Mesodermal cell (in vitro differentiated cells): ENCODE measurements around the gene SDCCAG8.

ENCODE experiments used
- H3K27ac ChIP-seq: 2 replicates; pipeline ENCODE4 v1.7.0; 2013; ENCODE audit warnings: mild to moderate bottlenecking, low read depth, low read length, moderate library complexity; ENCODE audit not compliant: severe bottlenecking
- H3K36me3 ChIP-seq: 2 replicates; pipeline ENCODE4 v1.7.1; 2013; ENCODE audit warnings: mild to moderate bottlenecking, low read length, moderate library complexity; ENCODE audit not compliant: control insufficient read depth, insufficient read depth
- H3K4me1 ChIP-seq: one replicate; pipeline ENCODE4 v1.7.1; 2013; ENCODE audit warnings: mild to moderate bottlenecking, low read length; ENCODE audit not compliant: insufficient read depth, control insufficient read depth, poor library complexity, severe bottlenecking
- H3K4me3 ChIP-seq: 2 replicates; pipeline ENCODE4 v1.7.0; 2013; ENCODE audit warnings: low read length, control low read depth, mild to moderate bottlenecking; ENCODE audit not compliant: insufficient read depth, poor library complexity, severe bottlenecking; ENCODE audit errors: extremely low read depth
- H3K9me3 ChIP-seq: 2 replicates; pipeline ENCODE4 v1.7.1; 2013; ENCODE audit warnings: mild to moderate bottlenecking, low read length, moderate library complexity; ENCODE audit not compliant: control insufficient read depth
- WGBS, 2 experiments: methylation state at CpG; one replicate each; pipeline ENCODE4 v1.1.5; 2013; ENCODE audit warnings: missing lambda C conversion rate in 2 of 2; ENCODE audit not compliant: insufficient coverage in 2 of 2; 5-methylcytosine and 5-hydroxymethylcytosine counted together

The SDCCAG8 gene

DNA sequence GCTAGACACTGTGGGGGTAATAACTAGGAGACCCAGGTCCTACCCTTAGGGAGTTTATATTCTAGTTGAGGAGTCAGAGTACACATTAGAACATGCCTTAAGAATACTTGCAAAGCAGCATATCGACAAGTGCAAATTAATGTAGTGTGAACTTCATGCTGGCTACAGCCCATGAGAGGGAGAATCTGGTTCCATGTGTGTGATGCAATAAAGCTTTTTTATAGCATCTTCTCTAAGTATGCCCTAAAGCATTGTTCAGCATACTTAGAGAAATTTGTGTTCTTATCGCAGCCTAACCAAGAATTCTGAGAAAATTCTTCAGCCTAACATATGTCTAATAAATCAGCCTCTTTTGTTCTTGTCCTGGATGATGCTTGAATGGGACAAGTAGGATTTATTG is 95.5 kb downstream of the SDCCAG8 start:
- no peaks in the 10 kb centered on the region for H3K9me3 ChIP-seq
- H3K4me3 ChIP-seq = no peak overlapping the region
- H3K4me1 ChIP-seq = no peaks in the 10 kb centered on the region
- 100% methylated on average over 1 of the region's 2 CpGs; no CpG with 5 or more reads in 1 of the 2 experiments for WGBS, 2 experiments
- H3K36me3 ChIP-seq = peaks cover 35% of the 10 kb centered on the region
- H3K27ac ChIP-seq = no peak overlapping the region

DNA sequence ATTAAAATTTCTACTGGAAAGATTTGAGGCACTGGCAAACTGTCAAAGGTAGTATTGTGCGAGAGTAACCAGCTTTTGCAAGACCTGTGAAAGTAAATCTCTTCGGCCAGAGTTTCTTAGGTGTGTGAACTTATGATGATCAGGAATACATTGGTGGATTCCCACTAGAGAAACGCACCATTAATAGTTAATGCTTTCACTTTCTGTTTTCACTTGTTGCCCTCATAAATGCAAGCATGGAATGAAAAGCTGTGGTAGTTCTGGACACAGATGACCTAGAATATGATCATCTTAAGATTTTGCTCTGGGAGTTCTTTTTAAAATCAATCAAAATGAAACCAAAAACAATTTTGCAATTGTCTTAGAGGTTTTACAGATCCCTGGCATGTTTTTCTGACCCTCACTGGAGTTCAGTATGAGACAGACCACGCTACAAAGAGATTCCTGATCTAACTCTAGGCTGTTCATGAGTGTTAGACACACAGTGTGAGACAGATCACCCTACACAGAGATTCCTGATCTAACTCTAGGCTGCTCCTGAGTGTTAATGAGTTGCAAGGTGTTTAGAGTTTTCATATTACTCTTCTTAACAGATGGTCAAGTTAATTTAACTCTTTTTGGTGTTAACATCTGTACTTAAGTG is 98.8 kb downstream of the SDCCAG8 start:
- no peaks in the 10 kb centered on the region for H3K9me3 ChIP-seq
- WGBS, 2 experiments = 82 to 92% methylated on average over 3 to 4 of the region's 4 CpGs
- no peak overlapping the region for H3K27ac ChIP-seq
- H3K4me1 ChIP-seq = no peaks in the 10 kb centered on the region
- H3K4me3 ChIP-seq = no peak overlapping the region
- peaks cover 33% of the 10 kb centered on the region for H3K36me3 ChIP-seq

DNA sequence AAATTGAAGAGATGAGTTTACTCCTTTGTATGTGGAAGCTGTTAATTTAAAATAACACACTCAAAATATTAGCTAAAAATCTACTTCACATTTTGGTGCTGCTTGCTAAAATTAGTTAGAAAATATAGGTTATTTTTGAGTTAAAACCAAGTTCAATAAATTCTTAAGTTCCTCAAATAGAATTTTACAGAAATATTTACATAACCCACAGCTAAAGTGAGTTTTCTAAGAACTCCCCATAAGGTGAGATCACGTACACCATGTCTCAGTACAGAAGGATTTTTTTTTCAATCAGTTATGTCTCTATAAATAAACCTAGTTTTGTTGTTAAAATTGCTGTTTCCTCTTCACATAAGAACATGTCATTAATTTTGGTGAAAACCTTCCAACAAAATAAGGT is 108.0 kb downstream of the SDCCAG8 start:
- no peaks in the 10 kb centered on the region for H3K9me3 ChIP-seq

DNA sequence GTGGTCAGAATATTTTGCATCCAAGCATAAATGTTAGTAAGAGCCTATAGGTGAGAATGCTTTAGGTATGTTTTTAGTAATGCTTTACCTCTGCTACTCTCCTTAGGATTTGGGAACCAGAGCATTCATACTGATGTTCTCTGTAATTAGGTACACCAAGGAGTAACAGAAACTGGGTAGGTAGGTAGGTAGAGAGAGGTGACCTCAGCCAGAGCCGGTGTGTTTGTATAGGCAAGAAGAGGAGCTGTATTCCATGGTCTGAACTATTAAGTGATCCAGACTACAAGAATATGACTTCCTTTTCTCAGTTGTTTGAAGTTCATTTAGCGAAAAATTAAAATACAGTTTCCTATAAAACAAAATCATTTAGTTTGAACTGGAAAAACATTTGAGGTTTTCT is 108.5 kb downstream of the SDCCAG8 start:
- Histone ChIP-seq H3K27ac (no peak overlapping the region), H3K4me3 (no peak overlapping the region), H3K4me1 (no peaks in the 10 kb centered on the region), H3K36me3 (peaks cover 8% of the 10 kb centered on the region), H3K9me3 (no peaks in the 10 kb centered on the region)
- WGBS, 2 experiments = no CpG with 5 or more reads among the region's 2 CpGs

More for the DNA sequence above, 108.0 kb downstream of the SDCCAG8 start:
- Histone ChIP-seq H3K4me1 (no peaks in the 10 kb centered on the region), H3K27ac (no peak overlapping the region), H3K4me3 (no peak overlapping the region), H3K36me3 (peaks cover 8% of the 10 kb centered on the region)
- WGBS, 2 experiments = no CpG with 5 or more reads among the region's 1 CpG

DNA sequence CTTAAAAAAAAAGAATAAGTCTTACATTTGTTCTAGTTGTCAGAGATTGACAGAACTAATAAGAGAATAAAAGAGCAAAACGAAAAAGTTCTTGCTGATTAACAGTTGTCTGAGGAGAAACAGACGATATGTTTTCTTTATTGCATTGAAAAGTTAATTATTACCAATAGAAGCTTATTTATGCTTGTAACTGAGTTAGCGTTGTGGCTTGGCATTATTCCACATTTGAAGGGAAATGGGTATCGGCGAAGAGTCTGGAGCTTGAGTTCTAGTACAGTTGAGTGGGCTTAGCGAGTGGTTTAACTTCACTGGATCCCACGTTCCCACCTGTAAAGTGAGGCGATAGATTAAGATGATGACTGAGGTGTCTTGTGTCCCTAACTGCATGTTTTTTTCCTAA is 109.0 kb downstream of the SDCCAG8 start:
- H3K4me3 ChIP-seq = no peak overlapping the region
- H3K36me3 ChIP-seq = peaks cover 8% of the 10 kb centered on the region
- 93 to 98% methylated on average over 4 to 7 of the region's 8 CpGs for WGBS, 2 experiments

DNA sequence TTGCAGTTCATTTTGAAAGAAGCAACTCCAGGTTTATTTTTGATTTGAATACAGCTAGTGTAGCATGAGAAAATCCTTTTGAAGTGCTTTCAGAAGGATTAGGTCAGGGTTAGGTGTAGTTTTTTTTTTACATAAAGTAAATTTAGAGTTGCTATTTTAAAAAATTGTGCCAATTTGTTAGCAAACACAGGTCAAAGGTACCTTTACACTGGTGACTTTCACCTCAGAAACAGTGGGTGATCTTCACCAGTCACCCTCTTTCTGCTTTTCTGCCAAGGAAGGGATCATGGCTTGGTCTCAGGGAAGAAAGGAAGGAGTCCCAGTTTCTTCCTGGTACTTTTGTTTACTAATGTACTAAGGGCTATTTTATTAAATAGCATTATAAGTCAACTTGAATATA is 111.5 kb downstream of the SDCCAG8 start:
- H3K4me1 ChIP-seq = no peaks in the 10 kb centered on the region
- H3K36me3 ChIP-seq = no peaks in the 10 kb centered on the region
- no peaks in the 10 kb centered on the region for H3K9me3 ChIP-seq
- no peak overlapping the region for H3K27ac ChIP-seq
- no peak overlapping the region for H3K4me3 ChIP-seq

More for the DNA sequence above, 109.0 kb downstream of the SDCCAG8 start:
- no peaks in the 10 kb centered on the region for H3K4me1 ChIP-seq
- no peak overlapping the region for H3K27ac ChIP-seq
- H3K9me3 ChIP-seq = no peaks in the 10 kb centered on the region

DNA sequence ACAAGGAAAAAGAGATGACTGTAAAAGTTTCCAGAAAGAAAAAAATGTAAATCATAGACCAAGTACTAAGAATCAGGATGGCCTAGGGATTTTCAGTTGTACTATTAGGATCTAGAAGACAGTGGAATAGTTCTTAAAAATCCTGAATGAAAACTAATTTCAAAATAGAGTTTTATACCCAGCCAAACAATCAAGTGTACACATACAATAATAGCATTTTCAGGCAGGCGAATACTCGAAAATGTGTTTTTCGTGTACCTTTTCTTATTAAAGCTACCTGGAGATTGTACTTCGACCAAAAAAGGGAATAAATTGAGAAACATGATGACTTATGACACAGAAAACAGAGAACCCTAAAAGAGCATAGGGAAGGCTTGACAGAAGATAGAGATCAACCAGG is 118.6 kb downstream of the SDCCAG8 start:
- H3K36me3 ChIP-seq = peaks cover 8% of the 10 kb centered on the region
- WGBS, 2 experiments = 80 to 90% methylated on average over 1 to 3 of the region's 4 CpGs

DNA sequence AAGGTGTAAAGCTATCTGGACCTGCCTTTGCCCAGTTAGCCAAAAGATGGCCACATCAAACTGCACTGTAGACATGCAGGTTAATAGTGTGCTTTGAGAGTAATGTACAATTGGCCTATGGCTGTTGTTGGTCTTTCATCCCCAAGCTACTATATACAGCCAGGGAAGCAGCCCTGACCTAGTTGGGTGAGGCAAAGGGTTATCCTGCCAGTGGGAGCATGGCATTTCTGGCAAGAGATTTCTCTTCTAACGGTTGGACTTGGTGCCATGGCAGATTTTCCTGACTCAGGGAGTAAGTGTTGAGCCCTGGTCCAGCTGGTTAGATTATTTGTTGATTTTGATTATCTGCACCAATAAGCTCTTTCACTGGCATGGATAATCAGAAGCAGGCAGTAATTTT is 119.8 kb downstream of the SDCCAG8 start:
- H3K4me1 ChIP-seq = no peaks in the 10 kb centered on the region
- H3K4me3 ChIP-seq = no peak overlapping the region
- peaks cover 5% of the 10 kb centered on the region for H3K9me3 ChIP-seq
- no peak overlapping the region for H3K27ac ChIP-seq
- WGBS, 2 experiments = 80 to 100% methylated on average over 1 of the region's 1 CpG
- peaks cover 8% of the 10 kb centered on the region for H3K36me3 ChIP-seq

More for the DNA sequence above, 118.6 kb downstream of the SDCCAG8 start:
- Histone ChIP-seq H3K9me3 (peaks cover 5% of the 10 kb centered on the region), H3K4me3 (no peak overlapping the region), H3K4me1 (no peaks in the 10 kb centered on the region), H3K27ac (no peak overlapping the region)

DNA sequence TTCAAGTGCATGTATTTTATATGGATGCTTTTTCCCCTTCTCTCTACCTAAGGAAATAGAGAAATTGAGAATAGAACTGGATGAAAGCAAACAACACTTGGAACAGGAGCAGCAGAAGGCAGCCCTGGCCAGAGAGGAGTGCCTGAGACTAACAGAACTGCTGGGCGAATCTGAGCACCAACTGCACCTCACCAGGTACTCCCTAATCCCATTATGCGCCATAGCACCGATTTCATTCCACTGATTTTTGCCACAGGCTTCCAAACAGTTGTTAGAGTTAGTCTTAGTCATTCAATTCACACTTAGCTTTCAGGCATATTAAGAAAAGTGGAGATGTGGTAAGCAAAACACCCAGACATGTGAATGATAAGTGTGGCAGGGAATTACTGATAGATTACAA is 122.8 kb downstream of the SDCCAG8 start:
- H3K9me3 ChIP-seq = peaks cover 5% of the 10 kb centered on the region
- WGBS, 2 experiments = 67 to 80% methylated on average over 1 of the region's 3 CpGs
- H3K27ac ChIP-seq = no peak overlapping the region
- H3K36me3 ChIP-seq = peaks cover 12% of the 10 kb centered on the region
- H3K4me1 ChIP-seq = no peaks in the 10 kb centered on the region
- H3K4me3 ChIP-seq = no peak overlapping the region

DNA sequence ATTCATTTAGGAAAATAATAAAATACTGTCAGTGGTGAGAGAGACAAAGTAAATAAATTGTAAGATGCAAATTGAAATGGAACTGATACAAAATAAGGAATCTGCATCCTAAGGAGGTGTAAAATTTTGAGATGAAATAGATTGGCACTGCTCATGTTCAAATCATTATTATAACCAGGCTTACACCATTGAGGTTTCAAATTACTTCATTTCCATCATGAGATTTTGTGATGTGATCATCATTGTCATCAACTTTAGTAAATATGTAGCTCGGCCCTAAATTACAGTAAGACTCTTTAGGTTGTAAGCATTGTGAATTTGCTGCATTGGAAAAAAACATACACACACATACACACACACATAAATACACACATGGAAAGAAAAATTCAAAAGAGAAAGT is 123.4 kb downstream of the SDCCAG8 start:
- Histone ChIP-seq H3K4me1 (no peaks in the 10 kb centered on the region), H3K27ac (no peak overlapping the region), H3K9me3 (peaks cover 4% of the 10 kb centered on the region), H3K36me3 (peaks cover 12% of the 10 kb centered on the region), H3K4me3 (no peak overlapping the region)
- no CpG with 5 or more reads among the region's 1 CpG for WGBS, 2 experiments

DNA sequence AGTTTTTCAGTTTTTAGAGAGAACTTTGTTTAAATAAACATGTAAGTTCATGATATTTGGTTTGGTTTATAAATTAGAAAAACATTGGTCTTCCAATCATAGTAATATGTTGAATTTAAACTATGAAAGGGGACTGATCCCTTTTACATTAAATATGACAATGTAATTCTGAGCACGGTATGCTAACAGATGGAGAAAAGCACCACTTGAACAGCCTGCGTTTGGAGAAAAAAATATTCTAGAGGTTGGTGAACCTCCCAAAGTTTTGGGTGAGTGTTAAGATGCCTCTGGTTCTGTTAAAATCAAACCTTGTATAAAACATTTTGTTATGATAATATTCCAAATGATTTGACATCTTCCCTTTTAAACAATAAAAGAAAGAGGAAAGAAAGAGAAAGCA is 123.9 kb downstream of the SDCCAG8 start:
- H3K36me3 ChIP-seq = peaks cover 12% of the 10 kb centered on the region
- no peaks in the 10 kb centered on the region for H3K9me3 ChIP-seq
- no peaks in the 10 kb centered on the region for H3K4me1 ChIP-seq
- no CpG with 5 or more reads among the region's 2 CpGs for WGBS, 2 experiments
- no peak overlapping the region for H3K4me3 ChIP-seq
- no peak overlapping the region for H3K27ac ChIP-seq
